ENCODE measurements around the gene ZNF775.
"Not testable (repeated sequence)": the region's sequence is repeated elsewhere in the genome, so short reads cannot be mapped to it uniquely, and the experiment has no call there.

Gene ZNF775

GRCh38 chr7:150385884-150386283, 6.8 kb downstream of the ZNF775 start:
- H3K27me3 ChIP-seq (ENCODE audit: low read depth, low read length); H3K27ac ChIP-seq (ENCODE audit: low read length): not testable (repeated sequence)

GRCh38 chr7:150388306-150388705, 9.2 kb downstream of the ZNF775 start:
- Histone ChIP-seq H3K27ac (ENCODE audit: low read length) (no peak overlapping the region), H3K9me3 (ENCODE audit: control insufficient read depth in 1 of 2, low read length in 2 of 2) (no peaks in the 10 kb centered on the region), H3K27me3 (ENCODE audit: low read depth, low read length) (no peaks in the 10 kb centered on the region), H3K36me3 (ENCODE audit: control insufficient read depth in 1 of 2, insufficient read depth in 2 of 2, low read length in 2 of 2) (peaks cover 0 to 11% of the 10 kb centered on the region in 2 donors), H3K4me1 (ENCODE audit: control insufficient read depth in 1 of 2, insufficient read depth in 2 of 2, low read length in 2 of 2) (peaks cover 4 to 23% of the 10 kb centered on the region in 2 donors), H3K4me3 (ENCODE audit: low read depth in 1 of 2, low read length in 2 of 2) (no peak overlapping the region)

More at GRCh38 chr7:150385884-150386283, 6.8 kb downstream of the ZNF775 start:
- H3K9me3 ChIP-seq (ENCODE audit: control insufficient read depth in 1 of 2, low read length in 2 of 2); H3K4me3 ChIP-seq (ENCODE audit: low read depth in 1 of 2, low read length in 2 of 2); H3K36me3 ChIP-seq (ENCODE audit: control insufficient read depth in 1 of 2, insufficient read depth in 2 of 2, low read length in 2 of 2): not testable (repeated sequence)
- H3K4me1 ChIP-seq (ENCODE audit: control insufficient read depth in 1 of 2, insufficient read depth in 2 of 2, low read length in 2 of 2): peaks cover 4 to 29% of the 10 kb centered on the region in 2 donors

GRCh38 chr7:150388709-150389531, 9.8 kb downstream of the ZNF775 start:
- no peak overlapping the region for H3K4me3 ChIP-seq (ENCODE audit: low read depth in 1 of 2, low read length in 2 of 2)
- no peaks in the 10 kb centered on the region for H3K9me3 ChIP-seq (ENCODE audit: control insufficient read depth in 1 of 2, low read length in 2 of 2)
- H3K36me3 ChIP-seq (ENCODE audit: control insufficient read depth in 1 of 2, insufficient read depth in 2 of 2, low read length in 2 of 2): peaks cover 0 to 11% of the 10 kb centered on the region in 2 donors
- H3K27ac ChIP-seq (ENCODE audit: low read length): no peak overlapping the region
- H3K27me3 ChIP-seq (ENCODE audit: low read depth, low read length): no peaks in the 10 kb centered on the region
- H3K4me1 ChIP-seq (ENCODE audit: control insufficient read depth in 1 of 2, insufficient read depth in 2 of 2, low read length in 2 of 2): peaks cover 4 to 17% of the 10 kb centered on the region in 2 donors

GRCh38 chr7:150389532-150389816, 10.3 kb downstream of the ZNF775 start:
- no peaks in the 10 kb centered on the region for H3K9me3 ChIP-seq (ENCODE audit: control insufficient read depth in 1 of 2, low read length in 2 of 2)
- peaks cover 0 to 11% of the 10 kb centered on the region in 2 donors for H3K36me3 ChIP-seq (ENCODE audit: control insufficient read depth in 1 of 2, insufficient read depth in 2 of 2, low read length in 2 of 2)
- H3K27me3 ChIP-seq (ENCODE audit: low read depth, low read length): no peaks in the 10 kb centered on the region
- H3K4me3 ChIP-seq (ENCODE audit: low read depth in 1 of 2, low read length in 2 of 2): no peak overlapping the region
- H3K27ac ChIP-seq (ENCODE audit: low read length): no peak overlapping the region
- peaks cover 4 to 14% of the 10 kb centered on the region in 2 donors for H3K4me1 ChIP-seq (ENCODE audit: control insufficient read depth in 1 of 2, insufficient read depth in 2 of 2, low read length in 2 of 2)

DNA sequence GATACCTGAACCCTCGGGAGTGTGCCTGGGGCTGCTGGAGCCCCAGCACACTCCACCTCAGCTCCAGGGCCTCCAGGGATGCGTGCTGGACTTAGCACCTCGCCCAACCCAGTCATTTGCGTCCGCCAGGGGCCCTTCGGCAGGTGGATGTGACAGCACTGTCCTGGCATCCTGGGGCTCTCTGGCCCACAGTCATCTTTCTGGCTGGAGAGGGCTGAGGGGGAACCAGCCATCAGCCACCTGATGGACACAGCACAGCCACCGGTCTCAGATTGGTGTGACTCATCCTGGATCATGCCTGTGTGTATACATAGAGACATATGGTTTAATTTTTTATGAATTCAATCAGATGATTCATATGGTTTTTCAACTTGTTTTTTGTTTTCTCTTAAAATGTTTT, 11.1 kb downstream of the ZNF775 start:
- Histone ChIP-seq H3K4me1 (ENCODE audit: control insufficient read depth in 1 of 2, insufficient read depth in 2 of 2, low read length in 2 of 2) (peaks cover 4 to 8% of the 10 kb centered on the region in 2 donors), H3K4me3 (ENCODE audit: low read depth in 1 of 2, low read length in 2 of 2) (no peak overlapping the region), H3K27ac (ENCODE audit: low read length) (no peak overlapping the region), H3K36me3 (ENCODE audit: control insufficient read depth in 1 of 2, insufficient read depth in 2 of 2, low read length in 2 of 2) (peaks cover 0 to 11% of the 10 kb centered on the region in 2 donors), H3K27me3 (ENCODE audit: low read depth, low read length) (no peaks in the 10 kb centered on the region), H3K9me3 (ENCODE audit: control insufficient read depth in 1 of 2, low read length in 2 of 2) (no peaks in the 10 kb centered on the region)

DNA sequence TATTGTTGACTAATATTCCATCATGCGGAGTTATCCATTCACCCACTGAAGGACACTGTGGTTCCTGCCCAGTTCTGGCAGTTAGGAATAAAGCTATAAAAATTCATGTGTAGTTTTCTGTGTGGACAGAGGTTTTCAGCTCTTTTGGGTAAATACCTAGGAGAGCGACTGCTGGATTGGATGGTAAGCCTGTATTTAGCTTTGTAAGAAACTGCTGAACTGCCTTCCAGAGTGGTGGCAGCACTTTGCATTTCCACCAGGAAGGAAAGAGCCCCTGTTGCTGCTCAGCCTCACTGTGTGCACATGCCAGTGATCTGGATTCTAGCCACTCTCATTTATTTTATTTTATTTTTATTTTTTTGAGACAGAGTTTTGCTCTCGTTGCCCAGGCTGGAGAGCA, 14.2 kb downstream of the ZNF775 start:
- Histone ChIP-seq H3K4me3 (ENCODE audit: low read depth in 1 of 2, low read length in 2 of 2) (no peak overlapping the region), H3K36me3 (ENCODE audit: control insufficient read depth in 1 of 2, insufficient read depth in 2 of 2, low read length in 2 of 2) (peaks cover 0 to 30% of the 10 kb centered on the region in 2 donors), H3K9me3 (ENCODE audit: control insufficient read depth in 1 of 2, low read length in 2 of 2) (no peaks in the 10 kb centered on the region), H3K4me1 (ENCODE audit: control insufficient read depth in 1 of 2, insufficient read depth in 2 of 2, low read length in 2 of 2) (peaks cover 0 to 5% of the 10 kb centered on the region in 2 donors), H3K27me3 (ENCODE audit: low read depth, low read length) (no peaks in the 10 kb centered on the region), H3K27ac (ENCODE audit: low read length) (no peak overlapping the region)

GRCh38 chr7:150396426-150396825, 17.3 kb downstream of the ZNF775 start:
- Histone ChIP-seq H3K9me3 (ENCODE audit: control insufficient read depth in 1 of 2, low read length in 2 of 2) (no peaks in the 10 kb centered on the region), H3K4me3 (ENCODE audit: low read depth in 1 of 2, low read length in 2 of 2) (no peak overlapping the region), H3K27me3 (ENCODE audit: low read depth, low read length) (no peaks in the 10 kb centered on the region), H3K36me3 (ENCODE audit: control insufficient read depth in 1 of 2, insufficient read depth in 2 of 2, low read length in 2 of 2) (peaks cover 0 to 31% of the 10 kb centered on the region in 2 donors), H3K4me1 (ENCODE audit: control insufficient read depth in 1 of 2, insufficient read depth in 2 of 2, low read length in 2 of 2) (no peaks in the 10 kb centered on the region), H3K27ac (ENCODE audit: low read length) (no peak overlapping the region)

- Histone ChIP-seq H3K27ac (ENCODE audit: low read length) (no peak overlapping the region), H3K4me1 (ENCODE audit: control insufficient read depth in 1 of 2, insufficient read depth in 2 of 2, low read length in 2 of 2) (no peaks in the 10 kb centered on the region), H3K36me3 (ENCODE audit: control insufficient read depth in 1 of 2, insufficient read depth in 2 of 2, low read length in 2 of 2) (peaks cover 0 to 31% of the 10 kb centered on the region in 2 donors), H3K27me3 (ENCODE audit: low read depth, low read length) (no peaks in the 10 kb centered on the region), H3K9me3 (ENCODE audit: control insufficient read depth in 1 of 2, low read length in 2 of 2) (no peaks in the 10 kb centered on the region), H3K4me3 (ENCODE audit: low read depth in 1 of 2, low read length in 2 of 2) (no peak overlapping the region)
Observed at GRCh38 chr7:150396851-150397260, 17.7 kb downstream of the ZNF775 start.

DNA sequence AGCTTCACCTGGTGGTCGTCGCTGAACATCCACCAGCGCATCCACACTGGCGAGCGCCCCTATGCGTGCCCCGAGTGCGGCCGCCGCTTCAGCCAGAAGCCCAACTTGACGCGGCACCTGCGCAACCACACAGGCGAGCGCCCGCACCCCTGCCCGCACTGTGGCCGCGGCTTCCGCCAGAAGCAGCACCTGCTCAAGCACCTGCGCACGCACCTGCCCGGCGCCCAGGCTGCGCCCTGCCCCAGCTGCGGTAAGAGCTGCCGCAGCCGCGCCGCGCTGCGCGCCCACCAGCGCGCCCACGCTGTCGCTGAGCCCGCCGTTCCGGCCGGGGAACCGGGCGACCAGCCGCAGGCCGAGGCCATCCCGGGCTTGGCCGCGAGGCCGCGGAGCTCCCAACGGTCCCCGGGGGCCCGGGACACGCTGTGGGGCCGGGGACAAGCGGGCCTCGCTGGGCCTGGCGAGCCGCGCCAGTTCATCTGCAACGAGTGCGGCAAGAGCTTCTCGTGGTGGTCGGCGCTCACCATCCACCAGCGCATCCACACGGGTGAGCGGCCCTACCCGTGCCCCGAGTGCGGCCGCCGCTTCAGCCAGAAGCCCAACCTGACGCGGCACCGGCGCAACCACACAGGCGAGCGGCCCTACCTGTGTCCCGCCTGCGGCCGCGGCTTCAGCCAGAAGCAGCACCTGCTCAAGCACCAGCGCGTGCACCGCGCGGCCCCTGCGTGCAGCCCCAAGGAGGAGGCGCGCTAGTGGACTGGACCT, 18.4 kb downstream of the ZNF775 start:
- Histone ChIP-seq H3K36me3 (ENCODE audit: control insufficient read depth in 1 of 2, insufficient read depth in 2 of 2, low read length in 2 of 2) (peaks cover 0 to 31% of the 10 kb centered on the region in 2 donors), H3K27me3 (ENCODE audit: low read depth, low read length) (no peaks in the 10 kb centered on the region), H3K27ac (ENCODE audit: low read length) (no peak overlapping the region), H3K4me3 (ENCODE audit: low read depth in 1 of 2, low read length in 2 of 2) (no peak overlapping the region), H3K4me1 (ENCODE audit: control insufficient read depth in 1 of 2, insufficient read depth in 2 of 2, low read length in 2 of 2) (no peaks in the 10 kb centered on the region), H3K9me3 (ENCODE audit: control insufficient read depth in 1 of 2, low read length in 2 of 2) (no peaks in the 10 kb centered on the region)

DNA sequence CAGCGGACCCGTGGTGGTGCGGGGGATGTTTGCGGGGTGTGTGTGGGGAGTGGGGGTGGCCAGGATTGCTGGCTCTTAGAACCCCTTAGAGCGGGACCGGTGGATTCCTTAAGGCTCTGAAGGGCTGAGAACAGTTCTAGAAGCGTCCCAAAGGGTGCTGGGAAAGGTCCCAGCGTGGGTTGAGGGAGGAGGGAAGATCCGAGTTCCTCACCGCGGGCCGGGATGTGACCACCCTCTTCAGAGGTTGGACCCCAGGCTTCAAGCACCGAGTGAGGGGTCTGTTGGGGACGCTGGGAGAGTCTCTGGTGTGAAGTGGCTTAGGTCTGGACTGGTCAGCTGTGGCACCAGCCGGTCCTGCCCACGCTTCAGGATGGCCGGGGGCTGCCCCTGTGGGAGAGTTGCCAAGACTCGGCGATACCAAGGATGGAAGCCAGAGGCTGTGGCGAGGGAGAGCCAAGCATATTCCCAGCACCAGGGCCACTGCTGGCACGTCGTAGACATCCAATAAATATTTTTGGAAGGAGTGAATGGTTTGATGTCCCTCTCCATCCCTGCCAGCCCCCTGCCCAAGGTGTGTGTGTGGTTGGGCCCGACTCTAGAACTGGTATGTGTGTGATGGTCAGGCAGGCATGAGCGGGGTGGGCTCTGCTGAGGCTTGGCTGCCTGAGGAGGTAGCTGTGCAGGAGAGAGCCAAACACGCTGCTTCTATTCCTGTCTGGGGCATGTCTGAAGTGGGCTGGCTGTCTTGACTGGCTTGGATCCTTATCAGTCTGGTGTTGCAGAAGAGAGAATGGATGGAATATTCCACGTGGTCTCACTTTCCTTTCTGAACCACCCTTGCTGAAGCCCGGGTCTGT, 19.2 kb downstream of the ZNF775 start:
- Histone ChIP-seq H3K4me1 (ENCODE audit: control insufficient read depth in 1 of 2, insufficient read depth in 2 of 2, low read length in 2 of 2) (peaks cover 0 to 3% of the 10 kb centered on the region in 2 donors), H3K9me3 (ENCODE audit: control insufficient read depth in 1 of 2, low read length in 2 of 2) (no peaks in the 10 kb centered on the region), H3K27ac (ENCODE audit: low read length) (no peak overlapping the region), H3K36me3 (ENCODE audit: control insufficient read depth in 1 of 2, insufficient read depth in 2 of 2, low read length in 2 of 2) (peaks cover 0 to 31% of the 10 kb centered on the region in 2 donors), H3K4me3 (ENCODE audit: low read depth in 1 of 2, low read length in 2 of 2) (no peak overlapping the region), H3K27me3 (ENCODE audit: low read depth, low read length) (no peaks in the 10 kb centered on the region)

DNA sequence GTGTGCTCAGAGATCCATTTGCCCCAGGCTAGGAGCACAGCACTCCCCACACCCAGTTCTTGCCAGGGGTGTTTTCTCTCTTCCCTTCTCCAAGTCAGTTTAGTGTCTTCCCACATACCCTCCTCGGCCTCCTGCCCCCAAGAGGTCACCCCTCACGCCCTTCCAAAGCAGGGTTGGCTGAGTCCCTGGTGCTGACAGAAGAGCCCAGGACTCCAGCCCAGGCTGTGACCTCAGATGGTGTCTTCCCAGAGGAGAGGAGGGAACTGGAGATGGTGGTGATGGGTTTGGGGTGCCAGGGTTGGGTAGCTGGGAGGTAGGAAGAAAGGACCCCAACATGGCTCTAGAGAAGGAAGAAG, 19.8 kb downstream of the ZNF775 start:
- H3K27ac ChIP-seq (ENCODE audit: low read length): no peak overlapping the region
- H3K27me3 ChIP-seq (ENCODE audit: low read depth, low read length): no peaks in the 10 kb centered on the region
- H3K4me1 ChIP-seq (ENCODE audit: control insufficient read depth in 1 of 2, insufficient read depth in 2 of 2, low read length in 2 of 2): peaks cover 5 to 9% of the 10 kb centered on the region in 2 donors
- H3K36me3 ChIP-seq (ENCODE audit: control insufficient read depth in 1 of 2, insufficient read depth in 2 of 2, low read length in 2 of 2): peaks cover 0 to 31% of the 10 kb centered on the region in 2 donors
- H3K9me3 ChIP-seq (ENCODE audit: control insufficient read depth in 1 of 2, low read length in 2 of 2): no peaks in the 10 kb centered on the region
- H3K4me3 ChIP-seq (ENCODE audit: low read depth in 1 of 2, low read length in 2 of 2): no peak overlapping the region

All from muscle layer of duodenum (tissue), 2 donors.